PC-9 (cell line): ENCODE measurements around the gene MSANTD2.

ENCODE experiments used
- EZH2 ChIP-seq: fragments of 200-600 bp; sonication (generic); IDR thresholded peaks from 2 replicates; pipeline ENCODE4 v1.8.0; 2017; ENCODE audit warnings: antibody characterized with exemption, low read depth
- TF ChIP-seq, protein P1 (sequence below): fragments of 200-600 bp; sonication (generic); conservative IDR thresholded peaks from 2 replicates; pipeline ENCODE4 v1.6.1; 2017; ENCODE audit warnings: mixed run types, antibody characterized with exemption, mild to moderate bottlenecking, moderate library complexity

DNA sequence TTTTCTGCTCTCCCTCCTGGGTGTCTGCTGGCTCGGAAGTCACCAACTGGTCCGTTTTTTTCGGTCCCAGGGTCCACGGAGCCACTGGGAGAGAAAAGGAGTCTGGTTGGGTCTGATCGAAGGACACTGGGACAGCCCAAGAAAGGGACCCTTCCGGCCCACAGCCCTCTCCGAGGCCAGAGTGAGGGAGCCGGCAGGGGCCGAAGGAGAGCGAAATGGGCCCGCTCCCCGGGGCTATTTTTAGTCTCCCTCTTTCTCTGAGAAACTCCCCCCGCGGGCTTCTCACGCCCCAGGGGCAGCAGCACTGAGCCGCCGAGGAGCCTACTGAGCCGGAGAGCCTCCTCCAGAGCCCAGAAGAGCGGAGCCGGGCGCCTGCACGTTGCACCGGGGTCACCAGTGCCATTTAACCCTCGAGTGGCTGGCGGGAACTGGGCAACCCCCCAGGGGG lies 40.0 kb downstream of the MSANTD2 start:
- TF ChIP-seq, protein P1, sequence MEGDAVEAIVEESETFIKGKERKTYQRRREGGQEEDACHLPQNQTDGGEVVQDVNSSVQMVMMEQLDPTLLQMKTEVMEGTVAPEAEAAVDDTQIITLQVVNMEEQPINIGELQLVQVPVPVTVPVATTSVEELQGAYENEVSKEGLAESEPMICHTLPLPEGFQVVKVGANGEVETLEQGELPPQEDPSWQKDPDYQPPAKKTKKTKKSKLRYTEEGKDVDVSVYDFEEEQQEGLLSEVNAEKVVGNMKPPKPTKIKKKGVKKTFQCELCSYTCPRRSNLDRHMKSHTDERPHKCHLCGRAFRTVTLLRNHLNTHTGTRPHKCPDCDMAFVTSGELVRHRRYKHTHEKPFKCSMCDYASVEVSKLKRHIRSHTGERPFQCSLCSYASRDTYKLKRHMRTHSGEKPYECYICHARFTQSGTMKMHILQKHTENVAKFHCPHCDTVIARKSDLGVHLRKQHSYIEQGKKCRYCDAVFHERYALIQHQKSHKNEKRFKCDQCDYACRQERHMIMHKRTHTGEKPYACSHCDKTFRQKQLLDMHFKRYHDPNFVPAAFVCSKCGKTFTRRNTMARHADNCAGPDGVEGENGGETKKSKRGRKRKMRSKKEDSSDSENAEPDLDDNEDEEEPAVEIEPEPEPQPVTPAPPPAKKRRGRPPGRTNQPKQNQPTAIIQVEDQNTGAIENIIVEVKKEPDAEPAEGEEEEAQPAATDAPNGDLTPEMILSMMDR = no peak
- no peak for TF ChIP-seq EZH2
